Fibroblast of pulmonary artery (primary cell): ENCODE results near the gene POF1B.
"Not testable (repeated sequence)": the region's sequence is repeated elsewhere in the genome, so short reads cannot be mapped to it uniquely, and the experiment has no call there.

ENCODE experiments used
- DNase-seq: peaks from one replicate; pipeline ENCODE4 v3.0.0-alpha.2; 2010; ENCODE audit warnings: low read depth
- H3K4me3 ChIP-seq: replicated peaks from 2 replicates; pipeline ENCODE4 v1.5.1; 2011; ENCODE audit warnings: low read depth, mild to moderate bottlenecking, control low read depth, low read length, moderate library complexity
- CTCF ChIP-seq: IDR thresholded peaks from 2 replicates; pipeline ENCODE4 v1.5.1; 2011; ENCODE audit warnings: mild to moderate bottlenecking, control low read depth, low read length, inconsistent platforms; ENCODE audit errors: missing control alignments

Gene POF1B

GRCh38 chrX:85309717-85310116 is 69.7 kb downstream of the POF1B start:
- no peak overlapping the region for H3K4me3 ChIP-seq
- no peak for TF ChIP-seq CTCF
- no peak for DNase-seq

- no peak overlapping the region for H3K4me3 ChIP-seq
- TF ChIP-seq CTCF: no peak
- no peak for DNase-seq
Measured at GRCh38 chrX:85303544-85303943, 75.9 kb downstream of the POF1B start.

GRCh38 chrX:85288992-85289723 is 90.3 kb downstream of the POF1B start:
- no peak for DNase-seq
- TF ChIP-seq CTCF: no peak
- H3K4me3 ChIP-seq: no peak overlapping the region

- not testable (repeated sequence) for DNase-seq, H3K4me3 ChIP-seq
Measured at GRCh38 chrX:85285286-85285685, 94.2 kb downstream of the POF1B start.

- peak; percentile 20 for DNase-seq
- TF ChIP-seq CTCF: no peak
- H3K4me3 ChIP-seq: peak overlapping the region; percentile 68
Measured at GRCh38 chrX:85244450-85245211, 134.8 kb downstream of the POF1B start.

GRCh38 chrX:85243761-85244449 is 135.6 kb downstream of the POF1B start, which contains the start of the genes SATL1 and ZNF711:
Gene SATL1 (minus strand): TSS chrX:85243779. CDS start chrX:85108968, 134,811 bp downstream.
Gene ZNF711 (plus strand): TSS chrX:85243991. CDS start chrX:85247573, 3,582 bp downstream.
- TF ChIP-seq CTCF: no peak
- peak within 1 kb of the TSS; percentile 68 for H3K4me3 ChIP-seq
- peak; percentile 45 for DNase-seq

GRCh38 chrX:85243155-85243554 is 136.3 kb downstream of the POF1B start:
- peak overlapping the region; percentile 68 for H3K4me3 ChIP-seq
- no peak for TF ChIP-seq CTCF
- DNase-seq: no peak
